HL-60/S4 treated with phorbol 12-myristate 13-acetate at 8.2 ng/mL for 4 days and 3 days (cell line): ENCODE measurements around the gene CACNG4.
"Not testable (repeated sequence)": the region's sequence is repeated elsewhere in the genome, so short reads cannot be mapped to it uniquely, and the experiment has no call there.

ENCODE experiments used
- in situ Hi-C: fragments of 300-500 bp; cut with MboI; formaldehyde crosslinking; loops from 2 replicates; pipeline ENCODE4 v1.15.0; 2022; ENCODE audit warnings: low sequenced_read_pairs

Gene CACNG4

DNA sequence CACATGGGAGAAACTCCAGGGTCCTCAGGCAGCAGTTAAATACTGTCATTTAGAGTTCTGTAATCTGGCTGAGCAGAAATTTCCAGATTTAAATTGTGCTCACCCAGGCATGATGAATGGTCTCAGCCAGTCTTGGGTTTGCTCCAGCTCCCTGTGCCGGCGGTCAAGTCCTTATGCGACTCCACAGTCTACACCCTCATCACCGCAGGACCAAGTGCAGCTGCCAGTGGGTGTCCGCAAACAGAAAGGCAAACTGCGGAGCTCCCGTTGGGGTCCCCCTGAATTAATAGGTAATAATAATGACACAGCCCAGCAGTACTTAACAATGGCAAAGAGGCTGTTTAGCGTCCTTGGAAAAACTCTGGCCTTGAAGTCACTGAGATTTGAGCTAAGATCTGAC, 3.9 kb upstream of the CACNG4 start:
- in situ Hi-C loops = no loop called here

DNA sequence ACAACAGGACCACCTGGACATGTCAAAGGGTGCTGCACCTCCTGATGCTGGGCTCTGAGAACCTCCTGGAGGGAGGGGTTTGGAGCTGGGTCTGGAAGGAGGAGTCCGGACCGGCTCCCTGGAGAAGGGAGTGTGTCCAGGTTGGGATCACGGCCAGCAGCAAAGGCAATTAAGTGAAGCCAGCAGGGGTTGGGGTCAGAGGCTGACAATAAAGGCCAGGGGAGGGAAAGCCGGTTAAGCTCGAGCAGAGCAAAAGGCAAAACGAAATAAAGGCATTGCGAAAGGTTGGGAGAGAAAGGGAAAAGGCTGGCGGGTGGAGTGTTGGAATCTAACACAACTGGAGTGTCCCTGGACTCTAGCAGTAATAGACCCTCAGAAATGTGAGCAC, 992 bp upstream of the CACNG4 start:
- in situ Hi-C loops = no loop called here

DNA sequence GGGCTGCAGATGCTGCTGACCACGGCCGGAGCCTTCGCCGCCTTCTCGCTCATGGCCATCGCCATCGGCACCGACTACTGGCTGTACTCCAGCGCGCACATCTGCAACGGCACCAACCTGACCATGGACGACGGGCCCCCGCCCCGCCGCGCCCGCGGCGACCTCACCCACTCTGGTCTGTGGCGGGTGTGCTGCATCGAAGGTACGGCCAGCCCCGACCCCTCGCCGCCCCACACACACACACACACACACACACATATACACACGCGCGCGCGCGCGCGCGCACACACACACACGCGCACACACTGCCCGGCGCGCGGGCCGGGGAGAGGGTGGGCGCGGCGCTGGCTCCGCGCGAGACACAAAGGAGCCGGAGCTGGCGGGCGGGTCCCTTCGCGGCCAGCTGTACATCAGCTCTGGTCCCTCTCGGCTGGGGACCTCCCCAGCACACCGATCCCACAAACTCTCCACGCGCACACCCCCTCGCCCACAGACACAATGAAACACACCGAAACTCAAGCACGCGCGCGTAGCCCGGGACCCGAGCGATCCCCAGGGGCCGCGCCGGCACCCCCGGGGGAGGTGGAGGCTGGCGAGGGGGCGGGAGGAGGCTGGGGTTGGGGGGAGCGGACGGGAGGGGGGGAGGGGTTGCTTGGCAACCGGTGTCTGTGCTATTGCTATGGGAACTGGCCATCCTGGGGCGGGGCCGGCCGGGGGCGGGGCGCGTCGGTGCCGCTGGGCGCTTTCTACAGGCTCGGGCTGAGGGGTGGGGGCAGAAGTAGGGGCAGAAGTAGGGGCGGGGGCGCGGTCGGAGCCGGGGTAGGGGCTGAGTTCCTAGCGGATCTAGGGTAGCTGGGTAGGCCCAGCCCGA, 658 bp downstream of the CACNG4 start:
- in situ Hi-C loops = no loop called here

DNA sequence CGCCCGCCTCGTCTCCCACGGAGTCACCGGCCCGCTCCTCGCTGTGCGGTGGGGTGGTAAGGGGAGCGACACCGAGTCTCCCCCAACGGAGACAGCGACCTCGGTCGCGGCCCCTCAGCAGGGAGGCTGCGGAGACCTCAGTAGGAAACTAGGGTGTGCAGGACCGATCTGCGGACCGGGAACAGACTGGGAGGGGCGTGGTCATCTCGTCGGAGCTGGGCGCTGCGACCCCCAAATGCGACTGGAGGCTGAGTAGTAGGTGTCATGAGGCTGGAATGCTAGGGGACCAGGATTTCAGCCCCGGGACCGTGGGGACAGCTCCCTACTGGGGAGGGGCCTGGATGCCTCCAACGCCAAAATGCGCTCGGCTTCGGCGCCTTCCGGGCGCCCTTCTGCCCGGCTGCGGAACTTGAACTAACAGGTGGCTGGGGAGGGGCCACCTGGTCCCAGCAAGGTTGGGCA, 1.3 kb downstream of the CACNG4 start:
- in situ Hi-C loops = no loop called here

- in situ Hi-C loops = no loop called here
Observed at GRCh38 chr17:66966298-66966697, 1.8 kb downstream of the CACNG4 start.

DNA sequence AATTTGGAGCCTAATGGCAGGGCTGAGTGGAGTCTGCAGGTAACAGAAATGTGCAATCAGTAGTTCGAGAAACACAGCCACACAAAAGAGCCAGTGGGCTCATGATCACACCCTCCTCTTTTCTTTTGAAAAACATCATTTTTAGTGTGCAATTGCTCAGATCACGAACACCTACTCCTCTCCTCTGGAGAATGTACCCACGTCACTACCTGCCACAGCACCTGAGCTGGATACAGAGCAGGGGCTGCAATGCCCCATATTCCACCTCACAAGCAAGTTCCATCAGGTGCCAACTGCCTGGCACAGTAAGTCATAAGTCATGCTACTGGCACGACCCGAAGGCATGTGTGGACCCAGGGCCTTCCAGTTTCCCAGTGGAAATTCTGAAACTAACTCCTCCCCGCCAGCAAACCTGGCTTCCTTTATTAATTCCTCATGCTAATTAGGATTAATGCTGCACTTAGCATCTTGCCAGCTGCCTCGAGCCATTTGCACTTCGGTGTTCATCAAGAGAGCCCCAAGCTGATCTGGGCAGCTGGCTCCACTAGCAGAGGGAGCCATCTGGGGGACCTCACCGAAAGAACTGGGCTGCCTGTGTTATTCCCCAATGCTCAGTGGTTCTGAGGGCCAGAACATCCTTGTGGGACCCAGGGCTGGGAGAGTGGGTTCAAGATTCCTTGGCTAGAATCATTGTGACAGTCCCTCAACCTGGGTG, 2.4 kb downstream of the CACNG4 start:
- in situ Hi-C loops = no loop called here

DNA sequence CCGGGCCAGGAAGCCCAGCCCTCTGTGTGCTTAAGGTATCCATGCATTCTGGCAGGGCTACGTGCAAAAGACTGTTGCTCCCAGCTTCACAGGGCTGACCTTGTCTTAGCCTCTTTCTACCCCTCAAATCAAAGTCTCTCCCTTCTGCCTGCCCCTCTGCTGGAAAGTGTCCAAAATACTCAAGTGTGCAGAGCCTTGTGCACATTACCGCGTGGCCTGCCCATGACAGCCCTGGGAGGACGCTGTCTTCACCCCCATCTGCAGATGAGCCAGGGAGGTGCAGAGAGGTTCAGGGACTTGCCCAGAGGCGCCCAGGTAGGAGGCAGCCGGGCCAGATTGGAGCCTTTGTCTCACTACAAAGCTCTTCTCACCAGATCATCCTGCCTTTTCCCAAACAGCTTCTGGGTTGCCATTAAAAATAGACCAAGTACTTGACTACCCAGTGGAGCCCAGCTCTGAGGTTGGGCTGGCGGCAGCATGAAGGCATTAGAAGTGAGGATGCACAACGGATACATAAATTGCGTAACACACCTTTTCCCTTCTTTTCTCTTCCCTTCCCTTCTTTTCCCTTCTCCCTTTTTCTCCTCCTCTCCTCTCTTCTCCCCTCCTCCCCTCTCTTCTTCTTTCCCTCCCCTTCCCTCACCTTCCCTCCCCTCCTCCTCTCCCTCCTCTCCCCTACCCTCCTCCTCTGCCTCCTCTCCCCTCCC, 3.5 kb downstream of the CACNG4 start:
- in situ Hi-C loops = no loop called here

DNA sequence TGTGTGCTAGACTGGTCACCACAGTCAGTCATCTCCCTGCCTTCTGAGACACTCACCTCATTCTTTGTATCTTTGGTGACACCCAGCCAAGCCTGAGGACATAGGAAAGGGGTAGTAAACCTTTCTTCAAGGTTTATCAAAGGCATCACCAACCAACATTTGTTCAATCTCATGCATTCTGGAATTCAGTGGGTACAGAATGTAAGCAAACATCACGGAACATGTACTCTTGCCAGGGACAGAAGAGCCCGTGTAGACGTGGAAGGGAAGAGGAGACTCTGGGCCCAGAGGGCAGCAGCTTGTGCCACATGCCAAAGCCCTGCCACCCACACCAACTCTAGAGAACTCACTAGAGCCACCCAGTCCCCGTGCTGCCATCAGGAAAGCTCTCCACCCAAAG, 4.4 kb downstream of the CACNG4 start:
- in situ Hi-C loops = no loop called here

GRCh38 chr17:66970140-66970539, 5.6 kb downstream of the CACNG4 start:
- in situ Hi-C loops = no loop called here

DNA sequence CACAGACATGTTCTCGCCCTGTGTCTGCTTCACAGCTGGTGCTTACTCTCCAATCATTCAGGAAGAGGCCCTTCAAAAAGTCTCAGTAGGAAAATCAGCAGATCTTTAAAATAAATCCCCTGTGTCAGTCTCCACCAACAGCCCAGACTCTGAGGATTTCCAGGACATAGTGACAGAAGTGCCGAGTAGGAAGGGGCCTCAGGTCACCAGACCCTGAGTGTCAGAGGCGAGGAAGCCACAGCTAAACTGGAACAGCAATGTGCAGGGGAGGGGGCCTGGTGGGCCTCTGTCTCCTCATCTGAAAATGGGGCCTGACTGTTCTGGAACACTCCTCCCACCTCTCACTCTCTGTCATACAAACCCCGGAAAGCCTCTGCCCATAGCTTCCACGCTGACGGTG, 6.3 kb downstream of the CACNG4 start:
- in situ Hi-C loops = no loop called here

GRCh38 chr17:66971264-66971663, 6.8 kb downstream of the CACNG4 start:
- in situ Hi-C loops = no loop called here

GRCh38 chr17:66971730-66972441, 7.4 kb downstream of the CACNG4 start:
- in situ Hi-C loops = no loop called here

DNA sequence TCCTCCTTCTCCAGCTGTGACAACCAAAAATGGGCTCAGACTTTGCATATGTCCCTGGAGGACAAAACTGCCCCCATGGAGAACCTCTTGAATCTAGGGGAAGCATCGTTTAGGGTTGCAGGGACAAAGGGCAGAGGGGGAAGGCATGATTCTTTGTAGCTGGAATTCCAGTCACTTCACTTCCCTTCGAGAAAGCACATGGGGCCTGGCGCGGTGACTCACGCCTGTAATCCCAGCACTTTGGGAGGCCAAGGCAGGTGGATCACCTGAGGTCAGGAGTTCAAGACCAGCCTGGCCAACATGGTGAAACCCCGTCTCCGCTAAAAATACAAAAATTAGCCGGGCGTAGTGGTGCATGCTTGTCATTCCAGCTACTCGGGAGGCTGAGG, 7.9 kb downstream of the CACNG4 start:
- in situ Hi-C loops = not testable (repeated sequence)

DNA sequence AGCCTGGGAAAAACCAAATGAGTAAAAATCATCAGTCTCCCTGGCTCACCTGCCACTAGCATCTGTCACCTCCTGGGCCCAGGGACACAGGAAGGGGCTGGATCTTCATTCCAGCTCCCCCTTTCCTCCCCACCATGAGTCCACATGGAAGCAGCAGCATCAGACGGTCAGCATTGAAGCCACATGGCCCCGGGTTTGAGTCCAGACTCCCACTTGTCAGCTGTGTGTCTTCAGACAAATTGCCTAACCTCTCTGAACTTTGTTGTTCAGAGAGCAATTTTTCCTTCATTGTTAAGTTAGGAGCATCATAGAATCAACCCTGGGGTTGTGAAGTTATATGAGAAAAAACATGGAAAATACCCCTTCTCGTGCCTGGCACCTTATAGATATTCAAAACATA, 10.7 kb downstream of the CACNG4 start:
- in situ Hi-C loops = no loop called here

GRCh38 chr17:66975614-66976378, 11.3 kb downstream of the CACNG4 start:
- in situ Hi-C loops = no loop called here

DNA sequence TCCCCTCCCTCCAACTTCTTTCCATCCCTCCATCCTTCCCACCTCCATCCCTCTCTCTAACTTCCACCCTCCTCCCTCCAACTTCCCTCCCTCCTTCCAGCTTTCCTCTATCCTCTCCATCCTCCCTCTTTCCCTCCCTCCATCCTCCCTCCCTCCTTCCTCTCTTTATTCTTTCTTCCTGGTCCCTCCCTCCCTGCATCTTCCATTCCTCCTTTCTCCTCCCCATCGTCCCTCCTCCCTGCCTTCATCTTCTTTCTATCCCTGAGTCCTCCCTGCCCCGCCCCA, 11.8 kb downstream of the CACNG4 start:
- in situ Hi-C loops = no loop called here

GRCh38 chr17:66976781-66977201, 12.3 kb downstream of the CACNG4 start:
- in situ Hi-C loops = no loop called here

GRCh38 chr17:66978514-66979061, 14.1 kb downstream of the CACNG4 start:
- in situ Hi-C loops = no loop called here

- in situ Hi-C loops = no loop called here
Observed at GRCh38 chr17:66980896-66981295, 16.4 kb downstream of the CACNG4 start.

- in situ Hi-C loops = no loop called here
Observed at GRCh38 chr17:66981983-66982508, 17.5 kb downstream of the CACNG4 start.
